Ascending aorta (tissue), 2 donors: ENCODE data around the gene SRP68. TPM values are rescaled to one million over a fixed set of nuclear protein-coding genes. Genes with fewer than 3 reads are reported as not detected.

Experiments used
- DNase-seq, 2 donors: peaks; one replicate each; pipeline ENCODE4 v3.0.0-alpha.2; 2019; ENCODE audit warnings: low spot score in 2 of 2
- H3K27ac ChIP-seq, 2 donors: fragments of 200-600 bp; sonication (generic); one replicate each; pipeline ENCODE4 v1.5.1; 2016 to 2017; ENCODE audit warnings: mild to moderate bottlenecking in 1 of 2
- H3K27me3 ChIP-seq: fragments of 200-600 bp; sonication (generic); one replicate; pipeline ENCODE4 v1.5.1; 2017
- H3K36me3 ChIP-seq, 2 donors: fragments of 200-600 bp; sonication (generic); one replicate each; pipeline ENCODE4 v1.5.1; 2016
- H3K4me1 ChIP-seq, 2 donors: fragments of 200-600 bp; sonication (generic); one replicate each; pipeline ENCODE4 v1.5.1; 2016 to 2017; ENCODE audit warnings: mild to moderate bottlenecking in 1 of 2
- H3K4me3 ChIP-seq, 2 donors: fragments of 200-600 bp; sonication (generic); one replicate each; pipeline ENCODE4 v1.5.1; 2016 to 2017; ENCODE audit warnings: mild to moderate bottlenecking in 1 of 2
- H3K9me3 ChIP-seq, 2 donors: fragments of 200-600 bp; sonication (generic); one replicate each; pipeline ENCODE4 v1.5.1; 2016
- CTCF ChIP-seq, 3 experiments: fragments of 200-600 bp in 2 of 3; fragments of 450-650 bp in 1 of 3; sonication (generic) in 2 of 3; IDR thresholded peaks; one replicate each; pipeline ENCODE4 v1.5.1; 2016 to 2019; ENCODE audit warnings: antibody characterized with exemption in 3 of 3, mild to moderate bottlenecking in 1 of 3, moderate library complexity in 1 of 3
- intact Hi-C: fragments of 100-400 bp; cut with DNase I; formaldehyde crosslinking; loops from one replicate; pipeline ENCODE4 v1.15.1; 2023
- total RNA-seq: library from RNA; depleted of rRNA; stranded (reverse); fragments of >200 nt; gene quantifications from one replicate; pipeline ENCODE4 v1.1.0, GENCODE V29; 2016

SRP68 gene
- total RNA-seq, 1 donor from 2014 or later = 15.6 TPM

GRCh38 chr17:76032780-76033108, 39.6 kb downstream of the SRP68 start:
- Histone ChIP-seq H3K4me3 (no peak overlapping the region), H3K36me3 (no peaks in the 10 kb centered on the region), H3K9me3 (no peaks in the 10 kb centered on the region), H3K27me3 (no peaks in the 10 kb centered on the region), H3K4me1 (no peaks in the 10 kb centered on the region), H3K27ac (no peak overlapping the region)
- intact Hi-C loops = no loop called here
- no peak for DNase-seq
- TF ChIP-seq CTCF (IDR thresholded peaks at IDR 0.05) = no peak

- intact Hi-C loops = no loop called here
- DNase-seq = no peak
- H3K27me3 ChIP-seq = no peaks in the 10 kb centered on the region
- no peaks in the 10 kb centered on the region for H3K4me1 ChIP-seq
- TF ChIP-seq CTCF (IDR thresholded peaks at IDR 0.05) = no peak
- H3K9me3 ChIP-seq = no peaks in the 10 kb centered on the region
- no peak overlapping the region for H3K4me3 ChIP-seq
- no peaks in the 10 kb centered on the region for H3K36me3 ChIP-seq
- H3K27ac ChIP-seq = no peak overlapping the region
Observed at GRCh38 chr17:76032073-76032779, 40.1 kb downstream of the SRP68 start.

- intact Hi-C loops = no loop called here
- DNase-seq = no peak
- TF ChIP-seq CTCF (IDR thresholded peaks at IDR 0.05) = no peak
- H3K4me3 ChIP-seq = no peak within 1 kb of the TSS
- H3K27ac ChIP-seq = no peak within 1 kb of the TSS
- no peaks in the 10 kb centered on the region for H3K4me1 ChIP-seq
- no peaks in the 10 kb centered on the region for H3K9me3 ChIP-seq
- no peaks in the 10 kb centered on the region for H3K36me3 ChIP-seq
- H3K27me3 ChIP-seq = no peaks in the 10 kb centered on the region
Observed at GRCh38 chr17:76027159-76027839, 45.0 kb downstream of the SRP68 start, which contains the start of gene EVPL. TSS of gene EVPL (minus strand) at chr17:76027306. CDS start at chr17:76027198, 108 bp downstream.

- no peak overlapping the region for H3K4me3 ChIP-seq
- intact Hi-C loops = no loop called here
Observed at GRCh38 chr17:76026714-76027158, 45.6 kb downstream of the SRP68 start.

GRCh38 chr17:76025294-76025693, 47.0 kb downstream of the SRP68 start:
- DNase-seq = no peak
- TF ChIP-seq CTCF (IDR thresholded peaks at IDR 0.05) = no peak
- Histone ChIP-seq H3K27ac (no peak overlapping the region), H3K4me1 (no peaks in the 10 kb centered on the region), H3K36me3 (no peaks in the 10 kb centered on the region), H3K4me3 (no peak overlapping the region), H3K9me3 (no peaks in the 10 kb centered on the region), H3K27me3 (no peaks in the 10 kb centered on the region)
- intact Hi-C loops = no loop called here

More at GRCh38 chr17:76026714-76027158, 45.6 kb downstream of the SRP68 start:
- no peak for DNase-seq
- no peak for TF ChIP-seq CTCF (IDR thresholded peaks at IDR 0.05)
- Histone ChIP-seq H3K4me1 (no peaks in the 10 kb centered on the region), H3K27me3 (no peaks in the 10 kb centered on the region), H3K27ac (no peak overlapping the region), H3K36me3 (no peaks in the 10 kb centered on the region), H3K9me3 (no peaks in the 10 kb centered on the region)
